GM21390 (cell line): ENCODE data around the gene HK1.

Source experiments
- ATAC-seq: cut with Tn5 transposase; IDR thresholded peaks from one replicate; pipeline ENCODE4 v1.9.1; 2021; ENCODE audit not compliant: unreplicated experiment

The HK1 gene

GRCh38 chr10:69418052-69418752 lies 139.9 kb downstream of the HK1 start:
- no peak for ATAC-seq

GRCh38 chr10:69419096-69419743 lies 140.9 kb downstream of the HK1 start:
- no peak for ATAC-seq

GRCh38 chr10:69419744-69420126 lies 141.4 kb downstream of the HK1 start:
- no peak for ATAC-seq

GRCh38 chr10:69421611-69422308 lies 143.5 kb downstream of the HK1 start:
- no peak for ATAC-seq

GRCh38 chr10:69422676-69423075 lies 144.4 kb downstream of the HK1 start:
- no peak for ATAC-seq

GRCh38 chr10:69425041-69425440 lies 146.7 kb downstream of the HK1 start:
- ATAC-seq, result no peak

- no peak for ATAC-seq
Observed at GRCh38 chr10:69425511-69426298, 147.4 kb downstream of the HK1 start.

GRCh38 chr10:69426376-69426727 lies 148.1 kb downstream of the HK1 start:
- ATAC-seq, result no peak

- ATAC-seq, result no peak
Observed at GRCh38 chr10:69428165-69428564, 149.9 kb downstream of the HK1 start.

- no peak for ATAC-seq
Observed at GRCh38 chr10:69434169-69434568, 155.9 kb downstream of the HK1 start.

GRCh38 chr10:69434926-69435325 lies 156.6 kb downstream of the HK1 start:
- no peak for ATAC-seq

- no peak for ATAC-seq
Observed at GRCh38 chr10:69435966-69436520, 157.7 kb downstream of the HK1 start.

GRCh38 chr10:69437321-69438259 lies 159.3 kb downstream of the HK1 start:
- ATAC-seq, result no peak

GRCh38 chr10:69438536-69439349 lies 160.4 kb downstream of the HK1 start:
- no peak for ATAC-seq

GRCh38 chr10:69439350-69439739 lies 161.0 kb downstream of the HK1 start:
- ATAC-seq, result no peak

GRCh38 chr10:69439813-69440506 lies 161.7 kb downstream of the HK1 start:
- ATAC-seq, result no peak

GRCh38 chr10:69443354-69443753 lies 165.1 kb downstream of the HK1 start:
- no peak for ATAC-seq

- ATAC-seq, result no peak
Observed at GRCh38 chr10:69445041-69445440, 166.7 kb downstream of the HK1 start.

GRCh38 chr10:69446229-69446628 lies 167.9 kb downstream of the HK1 start:
- no peak for ATAC-seq
